Measurements from ENCODE around the gene TCHHL1.
"Not testable (repeated sequence)": the region's sequence is repeated elsewhere in the genome, so short reads cannot be mapped to it uniquely, and the experiment has no call there.

TCHHL1 gene

DNA sequence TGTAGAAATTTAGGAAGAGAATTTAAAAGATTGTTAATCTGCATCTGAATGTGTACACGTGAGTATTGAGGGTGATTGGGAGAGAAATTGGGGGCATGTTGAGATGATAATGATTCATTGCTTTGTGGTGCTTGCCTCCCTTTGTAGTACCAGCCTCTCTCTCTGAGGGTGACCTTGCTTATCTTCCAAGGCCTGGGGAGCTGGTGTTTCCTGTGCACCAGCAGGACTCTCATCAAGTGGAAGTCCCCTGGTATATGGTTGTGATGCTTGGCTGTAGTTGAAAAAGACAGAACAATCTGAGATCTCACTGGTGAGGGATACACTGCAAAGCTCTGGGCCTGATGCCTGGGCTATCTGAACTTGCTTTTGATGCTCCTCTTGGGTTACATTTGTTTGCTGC, 4.0 kb downstream of the TCHHL1 start:
- DNase-seq, result no peak

DNA sequence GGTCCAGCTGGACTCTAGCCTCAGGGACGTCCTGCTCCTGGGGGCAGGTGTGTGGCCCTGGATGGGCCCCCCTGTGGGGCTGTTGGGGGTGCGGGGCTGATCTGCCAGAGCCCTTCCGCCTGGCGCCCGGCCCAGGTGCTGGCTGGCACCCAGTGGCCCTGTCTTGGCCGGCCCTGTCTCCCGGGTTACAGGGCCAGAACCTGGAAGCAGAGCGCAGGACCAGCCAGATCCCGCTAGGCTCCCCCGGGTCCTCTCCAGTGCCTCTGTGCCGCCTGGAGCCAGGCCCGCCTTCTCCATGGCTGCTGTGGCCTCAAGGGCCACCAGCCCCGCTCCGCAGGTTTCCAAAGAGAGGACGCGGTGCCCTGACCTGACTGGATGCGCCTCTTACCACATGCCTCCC, 7.8 kb downstream of the TCHHL1 start:
- not testable (repeated sequence) for DNase-seq

DNA sequence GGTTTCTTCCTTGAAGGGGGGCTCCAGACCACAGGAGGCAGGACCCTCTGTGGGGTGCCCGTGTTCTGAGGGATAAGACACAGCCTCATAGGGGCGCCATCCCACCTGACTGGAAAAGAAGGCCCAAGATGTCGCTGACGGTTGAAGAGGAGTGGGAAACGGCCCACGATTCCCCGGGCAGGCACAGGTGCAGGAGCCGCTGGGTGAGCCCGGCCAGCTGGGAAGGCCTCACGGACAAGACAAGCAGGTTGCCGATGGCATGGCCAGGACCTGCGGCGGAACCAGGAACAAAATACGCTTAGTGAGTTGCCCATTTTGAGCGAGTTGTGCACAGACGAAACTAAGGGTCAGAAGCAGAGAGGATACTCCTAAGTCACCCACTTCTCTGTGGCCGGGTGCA, 8.4 kb downstream of the TCHHL1 start:
- DNase-seq, result not testable (repeated sequence)

DNA sequence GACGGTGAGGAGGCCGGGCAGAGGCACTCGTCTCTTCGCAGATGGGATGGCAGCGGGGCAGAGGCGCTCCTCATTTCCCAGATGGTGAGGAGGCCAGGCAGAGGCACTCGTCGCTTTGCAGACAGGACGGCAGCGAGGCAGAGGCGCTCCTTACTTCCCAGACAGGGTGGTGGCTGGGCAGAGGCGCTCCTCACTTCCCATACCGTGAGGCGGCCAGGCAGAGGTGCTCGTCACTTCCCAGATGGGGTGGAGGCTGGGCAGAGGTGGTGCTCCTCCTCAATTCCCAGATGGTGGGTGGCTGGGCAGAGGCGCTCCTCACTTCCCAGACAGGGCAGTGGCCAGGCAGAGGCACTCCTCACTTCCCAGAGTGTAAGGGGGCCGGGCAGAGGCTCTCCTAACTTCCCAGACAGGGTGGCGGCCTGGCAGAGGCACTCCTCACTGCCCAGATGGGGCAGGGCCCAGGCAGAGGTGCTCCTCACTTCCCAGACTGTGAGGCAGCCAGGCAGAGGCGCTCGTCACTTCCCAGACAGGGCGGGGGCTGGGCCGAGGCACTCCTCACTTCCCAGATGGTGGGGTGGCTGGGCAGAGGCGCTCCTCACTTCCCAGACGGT, 9.9 kb downstream of the TCHHL1 start:
- DNase-seq, result no peak

DNA sequence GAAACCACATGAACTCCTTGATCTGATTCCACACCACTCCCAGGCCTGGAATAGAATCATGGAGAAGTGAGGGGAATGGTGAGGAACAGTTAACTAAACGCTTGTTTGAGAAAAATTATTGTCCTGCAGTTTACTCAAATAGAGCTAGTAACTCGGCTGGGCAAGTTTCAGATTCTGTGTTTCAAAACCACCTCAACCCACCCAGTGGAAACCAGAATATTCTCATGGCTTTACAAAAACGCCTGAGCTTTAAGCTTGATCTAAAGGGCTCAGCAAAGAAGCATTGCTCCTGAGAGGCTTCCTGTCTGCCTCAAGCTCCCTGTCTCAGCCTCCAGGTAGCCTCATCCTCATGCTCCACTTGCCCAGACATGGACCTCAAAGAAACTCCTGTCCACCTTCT, 16.6 kb downstream of the TCHHL1 start:
- no peak for DNase-seq

DNA sequence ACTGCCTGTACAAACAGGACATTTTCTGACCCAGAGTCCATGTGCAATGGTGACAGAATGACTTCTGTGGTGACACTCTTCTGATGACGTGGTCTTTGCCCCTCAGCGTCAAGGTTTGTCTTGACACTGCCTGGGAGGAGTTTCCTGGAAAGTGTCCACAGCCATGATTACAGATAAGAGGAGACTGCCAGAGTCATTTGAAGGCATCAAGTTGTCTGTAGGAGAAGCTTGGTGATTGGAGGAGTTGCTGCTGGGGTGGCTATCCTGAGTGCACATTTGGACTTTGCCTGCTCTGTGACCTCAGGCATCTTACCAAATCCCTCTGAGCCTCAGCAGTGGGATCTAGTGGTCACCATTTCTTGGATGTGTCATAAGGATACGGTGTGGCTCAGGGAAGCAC, 17.7 kb downstream of the TCHHL1 start:
- DNase-seq, result no peak

DNA sequence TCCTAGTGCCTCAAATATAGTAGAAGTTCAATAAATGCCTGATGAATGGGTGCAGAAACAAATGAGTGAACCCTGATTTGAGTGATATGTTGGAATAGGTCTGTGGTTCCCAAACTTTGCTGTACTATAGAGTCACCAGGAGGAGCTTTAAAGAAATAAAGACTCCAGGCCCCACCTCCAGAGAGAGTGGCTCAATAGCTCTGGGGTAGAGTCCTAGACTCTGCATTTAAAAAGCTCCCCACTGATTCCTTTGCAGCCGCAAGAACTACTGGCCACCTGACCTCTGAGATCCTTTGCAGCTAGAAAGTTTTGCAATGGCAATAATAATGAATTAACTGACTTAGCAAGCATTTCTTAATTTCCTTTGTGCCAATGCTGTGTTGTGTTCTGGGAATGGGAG, 20.9 kb downstream of the TCHHL1 start:
- DNase-seq, result no peak

DNA sequence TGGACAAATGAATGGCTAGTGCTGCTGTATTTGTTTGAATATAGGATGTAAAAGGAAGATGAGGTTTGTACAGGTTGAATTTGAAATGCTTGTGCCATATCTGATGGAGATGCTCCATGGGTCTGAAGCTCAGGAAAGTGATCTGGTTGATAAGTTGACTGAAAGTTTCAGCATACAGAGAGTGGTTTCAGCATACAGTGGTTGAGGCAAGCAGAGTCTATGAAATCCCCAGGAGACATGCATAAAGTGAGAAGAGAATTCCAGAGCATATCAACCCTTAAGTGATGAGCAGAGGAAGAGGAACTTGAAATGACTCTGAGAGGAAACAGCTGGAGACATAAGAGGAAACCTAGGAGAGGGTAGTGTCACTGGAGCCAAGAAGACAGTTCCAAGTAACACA, 21.7 kb downstream of the TCHHL1 start:
- no peak for DNase-seq

DNA sequence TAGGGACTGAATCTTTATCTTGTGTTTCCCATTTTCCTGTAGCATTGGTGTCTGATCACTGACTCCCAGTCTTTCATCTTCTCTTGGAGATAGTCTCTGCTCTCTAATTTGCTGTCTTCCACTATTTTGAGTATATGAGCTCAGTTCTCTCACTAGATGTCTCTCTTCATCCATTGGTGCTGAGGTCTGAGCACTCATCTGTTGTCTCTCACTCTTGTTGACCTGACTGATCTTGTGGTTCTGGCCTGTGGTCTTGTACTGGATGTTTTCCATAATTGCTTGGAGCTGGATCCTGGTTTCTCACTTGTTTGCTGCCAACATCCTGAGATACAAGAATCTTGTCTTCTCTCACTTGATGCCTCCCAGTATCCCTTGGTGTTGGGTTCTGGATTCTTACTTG, 26.9 kb downstream of the TCHHL1 start:
- no peak for DNase-seq

DNA sequence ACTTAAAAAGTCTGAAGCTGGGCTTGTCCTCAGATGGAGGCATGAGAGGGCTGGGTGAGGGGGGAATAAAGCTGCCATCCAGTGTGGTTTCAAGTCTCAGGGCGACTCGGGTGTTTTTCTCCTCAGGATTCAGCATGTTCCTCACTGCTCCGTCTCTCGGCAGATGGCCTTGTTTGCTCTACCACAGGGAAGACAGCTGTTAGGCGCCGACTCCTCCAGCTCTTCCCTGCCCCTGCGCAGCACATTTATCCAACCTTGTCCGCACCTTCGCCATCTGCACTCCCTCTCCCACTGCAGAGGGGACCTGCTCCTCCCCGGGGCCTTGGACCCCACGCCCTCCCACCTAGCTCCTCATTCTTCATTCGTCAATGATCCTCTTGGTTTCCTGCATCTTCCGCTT, 35.5 kb downstream of the TCHHL1 start:
- no peak for DNase-seq

DNA sequence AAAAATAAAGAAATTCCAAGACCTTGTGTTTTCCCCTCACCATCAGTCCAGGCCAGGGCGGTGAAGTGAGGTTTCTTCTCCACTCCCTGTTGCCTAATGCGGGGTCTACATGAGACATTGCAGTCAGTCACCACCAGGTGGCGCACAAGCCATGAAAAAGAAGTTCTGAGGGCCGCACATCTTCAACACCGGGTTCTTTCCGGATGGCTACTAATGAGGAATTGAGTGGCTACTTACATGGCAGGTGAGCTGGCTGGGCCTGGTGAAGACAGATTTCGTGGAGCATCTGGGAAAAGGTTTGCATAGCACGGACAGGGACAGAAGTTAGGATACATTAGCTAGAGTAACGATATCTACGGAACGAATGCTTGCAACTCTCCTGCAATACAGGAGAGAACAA, 36.3 kb downstream of the TCHHL1 start:
- DNase-seq, result peak; percentile 79 to 85

DNA sequence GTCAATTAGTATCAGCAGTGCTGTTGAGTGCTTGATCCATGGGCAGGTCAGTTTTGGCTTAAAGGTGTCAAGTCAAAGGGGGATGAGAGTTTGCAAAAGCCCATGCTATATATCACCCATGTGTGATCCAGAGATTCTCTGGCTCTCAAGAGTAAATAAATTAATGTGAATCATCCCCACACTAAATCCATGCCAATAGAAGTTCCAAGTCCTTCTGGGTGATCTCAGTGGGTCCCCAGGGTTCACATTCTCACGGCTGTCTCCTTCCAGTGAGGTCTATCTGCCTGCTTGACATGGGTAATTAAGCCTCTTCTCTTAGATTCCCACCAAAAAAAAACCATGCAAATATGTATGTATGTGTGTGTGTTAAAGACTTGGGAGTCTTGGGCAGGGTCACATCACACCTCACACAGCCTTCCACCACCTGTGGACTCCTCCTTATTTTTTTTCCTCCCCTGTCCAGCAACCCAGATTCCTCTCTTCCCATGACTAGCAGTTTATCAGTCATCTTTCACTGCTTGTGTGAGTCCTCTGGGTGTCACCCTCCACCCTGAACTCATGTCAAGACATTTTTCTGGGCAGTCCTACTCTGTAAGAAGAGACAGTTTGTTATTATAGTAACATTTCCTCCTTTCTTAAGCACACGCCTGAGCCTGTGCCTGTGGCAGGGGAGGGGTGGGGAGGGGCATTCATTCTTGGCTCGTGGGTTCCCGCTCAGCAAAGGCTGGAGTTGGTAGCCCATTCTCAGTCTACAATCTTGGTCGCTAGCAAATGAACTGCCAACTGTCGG, 37.8 kb downstream of the TCHHL1 start:
- no peak for DNase-seq

DNA sequence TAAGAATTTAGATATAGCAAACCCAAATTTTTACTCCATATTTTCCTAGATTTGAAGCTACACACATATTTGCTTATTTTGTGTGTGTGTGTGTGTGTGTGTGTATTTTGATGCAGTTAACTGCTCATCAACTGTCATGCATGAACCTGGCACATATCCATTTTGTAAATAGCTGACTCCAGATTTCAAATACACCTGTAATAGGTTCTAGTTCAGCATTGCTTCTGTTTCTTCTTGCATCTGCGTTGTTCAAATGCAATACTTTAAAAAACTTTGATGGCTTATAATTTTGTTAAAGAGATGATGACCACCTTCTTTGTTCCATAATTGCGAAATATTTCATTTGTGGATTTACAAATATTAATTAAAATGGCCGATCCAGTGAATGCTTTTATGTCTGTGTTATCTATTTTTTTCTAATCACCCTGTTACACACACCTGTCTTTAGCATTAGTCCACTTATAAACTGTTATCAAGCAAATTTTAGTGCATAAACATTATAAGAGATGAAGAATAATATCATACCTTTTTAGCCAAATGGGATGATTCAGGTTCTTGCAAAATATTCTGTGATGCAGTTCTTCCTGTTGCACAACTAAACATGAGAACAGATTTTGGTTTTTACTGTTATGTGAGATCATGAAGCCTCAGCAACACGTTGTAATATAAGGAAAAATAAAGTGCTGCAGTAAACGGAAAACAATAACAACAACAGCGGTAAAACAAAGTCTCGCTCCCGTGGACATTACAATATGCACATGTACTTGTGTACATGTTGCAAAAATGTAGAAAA, 39.4 kb downstream of the TCHHL1 start:
- DNase-seq, result no peak

DNA sequence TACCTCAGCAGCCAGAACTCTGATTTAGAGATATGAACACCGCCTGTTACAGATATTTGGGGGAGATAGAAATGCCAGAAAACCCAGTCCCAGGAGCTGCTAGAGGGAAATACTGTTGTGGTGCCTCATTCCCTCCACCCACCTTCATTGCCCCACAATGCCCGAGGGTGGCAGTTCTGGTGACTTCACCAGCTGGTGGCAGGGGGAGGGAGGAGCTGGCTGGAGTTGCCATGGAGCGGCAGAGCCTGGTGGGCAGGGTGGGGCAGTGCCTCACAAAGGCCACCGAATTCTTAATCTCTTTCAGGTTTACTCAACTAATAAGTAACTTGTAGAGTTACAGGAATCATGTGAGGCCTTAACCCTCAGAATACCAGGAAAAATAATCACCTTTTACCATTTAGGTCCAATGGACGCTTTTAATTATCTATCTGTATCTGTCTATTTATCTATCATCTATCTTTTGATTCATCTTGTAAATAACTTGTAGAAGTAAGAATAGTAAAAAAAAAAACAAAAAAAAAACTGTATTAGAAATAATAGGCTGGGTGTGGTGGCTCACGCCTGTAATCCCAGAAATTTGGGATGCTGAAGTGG, 40.4 kb downstream of the TCHHL1 start:
- peak; percentile 69 to 72 for DNase-seq

DNA sequence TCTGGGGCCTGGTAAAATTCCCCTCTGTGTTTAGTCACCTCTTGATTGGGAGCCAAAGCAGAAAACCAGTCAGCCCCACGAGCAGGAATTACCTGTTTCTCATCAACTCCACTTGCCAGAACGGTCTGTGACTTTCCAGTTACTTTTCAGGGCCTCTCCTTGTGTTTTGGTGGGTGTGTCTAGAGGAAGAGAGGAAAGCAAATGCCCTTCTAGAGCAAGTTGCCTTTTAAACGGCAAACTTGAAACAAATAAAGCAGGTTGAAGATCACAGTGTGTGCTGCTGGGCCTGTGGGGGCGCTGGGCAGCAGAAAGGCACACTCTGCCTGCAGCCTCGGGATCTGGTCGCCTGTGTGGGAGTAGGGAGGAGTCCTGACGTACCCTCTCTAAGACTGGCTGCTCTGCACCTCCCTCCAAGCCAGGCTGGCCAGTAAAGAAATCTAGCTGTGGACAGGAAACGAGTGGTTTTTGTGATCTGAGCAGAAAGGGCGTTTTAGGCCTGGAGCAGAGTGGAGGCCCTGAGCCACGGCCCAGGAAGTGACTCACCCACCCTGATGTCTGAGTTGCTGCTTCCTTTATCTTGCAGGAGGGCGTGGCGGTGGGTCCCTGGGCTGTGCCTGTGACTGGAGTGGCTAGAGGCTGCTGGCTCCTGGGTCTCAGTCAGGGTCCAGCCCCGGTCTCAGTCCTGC, 41.0 kb downstream of the TCHHL1 start:
- DNase-seq, result peak; percentile 90

DNA sequence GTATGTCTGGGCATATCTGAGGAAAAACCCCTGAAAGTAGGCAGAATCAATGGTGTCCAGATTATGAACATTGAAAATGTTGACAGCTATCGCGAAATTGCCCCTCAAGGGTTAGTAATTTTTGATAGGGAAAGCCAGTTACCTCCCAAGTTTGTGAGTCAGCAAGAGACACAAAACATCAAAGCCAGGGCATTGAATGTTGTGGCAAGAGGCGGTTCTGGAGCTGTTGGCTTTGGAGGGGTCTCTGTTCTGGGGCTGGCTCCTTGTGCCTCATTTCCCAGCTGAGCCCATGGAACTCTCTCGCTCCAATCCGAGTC, 41.5 kb downstream of the TCHHL1 start:
- DNase-seq, result no peak

DNA sequence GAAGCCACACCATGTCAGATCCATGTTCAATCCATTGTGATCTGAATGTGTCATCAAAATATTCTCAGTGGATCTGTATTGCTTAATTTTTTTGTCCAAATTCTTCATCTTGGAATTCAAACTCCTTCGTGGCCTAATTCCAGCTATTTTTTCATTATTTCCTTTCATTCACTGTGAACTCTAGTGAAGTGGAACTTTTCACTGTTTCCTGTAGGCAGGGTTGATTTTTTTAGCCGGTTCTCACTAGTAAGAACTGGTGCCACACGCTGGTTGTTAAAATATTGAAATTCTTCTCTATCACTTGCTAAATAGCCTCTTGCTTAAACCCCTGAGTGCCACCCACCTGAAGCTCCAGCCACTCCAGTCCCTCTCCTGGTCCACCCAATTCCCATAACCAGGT, 44.5 kb downstream of the TCHHL1 start:
- DNase-seq, result no peak

DNA sequence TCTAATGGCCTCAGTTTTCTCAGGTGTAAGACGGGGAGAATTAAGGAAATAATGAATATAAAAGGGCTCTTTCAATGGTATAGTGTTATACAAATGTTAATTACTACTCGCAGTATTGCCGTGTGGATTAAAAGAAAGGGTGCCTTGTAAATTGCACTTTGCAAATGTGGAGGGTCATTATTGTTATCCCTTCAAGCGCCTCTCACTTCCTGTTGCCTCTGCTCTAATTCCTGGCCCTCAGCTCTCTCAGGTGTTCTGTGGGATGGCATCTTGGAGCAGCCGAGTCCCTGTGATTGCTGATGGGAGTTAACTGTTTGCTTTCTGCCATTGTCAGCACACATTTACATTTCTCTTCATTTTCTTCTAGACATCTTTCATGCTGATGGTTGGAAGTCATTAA, 45.0 kb downstream of the TCHHL1 start:
- no peak for DNase-seq

DNA sequence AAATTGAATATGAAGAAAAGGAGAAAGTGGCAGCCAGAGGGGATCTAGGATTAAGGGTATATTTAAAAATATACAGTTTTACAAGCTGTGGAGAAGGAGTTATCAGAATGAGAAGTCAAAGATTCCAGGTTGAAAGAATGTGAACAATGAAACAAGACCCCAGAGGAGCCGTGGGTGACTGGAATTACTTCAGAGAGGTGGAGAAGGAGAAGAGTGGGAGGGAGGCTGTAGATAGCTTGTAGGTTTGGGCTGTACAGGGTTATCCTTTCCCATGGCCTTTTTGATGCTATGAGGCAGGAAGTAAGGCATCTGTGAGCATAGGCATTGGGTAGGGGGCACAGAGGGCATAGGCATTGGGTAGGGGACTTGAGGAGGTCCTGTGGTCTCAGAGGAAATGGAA, 46.8 kb downstream of the TCHHL1 start:
- no peak for DNase-seq

DNA sequence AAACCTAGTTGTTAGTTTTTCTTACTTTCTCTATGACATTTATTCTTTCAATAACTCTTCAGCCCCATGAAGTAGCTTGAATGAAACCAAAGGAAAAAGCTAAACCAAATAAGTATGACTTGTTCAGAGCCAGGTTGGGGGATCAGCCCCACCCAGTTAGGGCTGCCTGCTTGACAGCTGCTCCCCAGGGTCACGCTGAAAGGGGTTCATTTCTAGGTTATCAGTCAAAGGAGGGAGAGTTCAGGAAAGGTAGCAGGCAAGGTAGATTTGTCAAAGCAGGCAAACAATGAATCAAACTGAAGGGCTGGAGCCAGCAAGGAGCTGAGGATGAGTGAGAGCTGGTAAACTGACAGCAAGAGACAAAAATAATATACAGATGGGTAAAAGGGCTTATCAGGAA, 49.0 kb downstream of the TCHHL1 start:
- DNase-seq, result no peak

DNA sequence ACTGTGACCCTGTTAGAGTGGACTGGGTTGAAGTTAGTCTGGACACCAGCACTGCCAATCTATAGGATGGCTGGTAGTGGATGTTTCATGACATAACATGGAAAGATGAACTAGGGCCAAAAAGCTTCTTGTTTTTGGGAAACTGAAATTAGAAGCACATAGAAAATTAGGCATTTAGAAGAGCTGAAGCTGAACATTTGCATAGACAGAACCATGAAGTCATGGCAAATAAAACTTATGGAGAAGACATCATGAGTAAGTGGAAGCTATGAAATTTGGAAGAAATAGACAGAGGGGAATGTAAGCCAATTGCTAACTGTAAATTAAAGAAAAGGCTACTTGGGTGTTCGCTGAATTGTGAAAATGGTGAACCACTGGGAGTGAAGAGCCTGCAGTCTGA, 49.4 kb downstream of the TCHHL1 start:
- DNase-seq, result no peak

DNA sequence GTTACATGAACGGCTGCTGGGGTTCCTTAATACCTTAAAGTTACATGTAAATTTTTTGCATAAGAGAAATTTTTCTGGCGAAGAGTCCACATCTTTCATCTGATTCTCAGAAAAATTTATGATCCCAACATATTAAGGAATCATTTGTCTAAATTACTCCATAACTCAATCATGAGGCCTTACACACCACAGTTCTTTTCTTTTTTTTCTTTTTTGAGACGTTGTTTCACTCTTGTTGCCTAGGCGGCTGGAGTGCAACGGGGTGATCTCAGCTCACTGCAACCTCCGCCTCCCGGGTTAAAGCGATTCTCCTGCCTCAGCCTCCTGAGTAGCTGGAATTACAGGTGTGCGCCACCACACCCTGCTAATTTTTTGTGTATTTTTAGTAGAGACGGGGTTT, 50.0 kb downstream of the TCHHL1 start:
- no peak for DNase-seq
